ES-I3 (cell line): Measurements from ENCODE around the gene BTBD7.
A peak's percentile ranks its signal among the peaks of the same experiment; 100 is the strongest.
"Not testable (repeated sequence)": the region's sequence is repeated elsewhere in the genome, so short reads cannot be mapped to it uniquely, and the experiment has no call there.

Experiments used
- H3K36me3 ChIP-seq: 2 replicates; pipeline ENCODE4 v1.6.1; 2013; ENCODE audit warnings: mild to moderate bottlenecking, low read length, control low read depth, moderate library complexity; ENCODE audit not compliant: insufficient read depth
- H3K4me1 ChIP-seq: 2 replicates; pipeline ENCODE4 v1.6.1; 2013; ENCODE audit warnings: mild to moderate bottlenecking, control low read depth, low read length; ENCODE audit not compliant: insufficient read depth
- H3K9ac ChIP-seq: 2 replicates; pipeline ENCODE4 v1.6.1; 2013; ENCODE audit warnings: low read depth, mild to moderate bottlenecking, low read length, moderate library complexity
- H3K9me3 ChIP-seq: 2 replicates; pipeline ENCODE4 v1.6.1; 2013; ENCODE audit warnings: mild to moderate bottlenecking, low read length, moderate library complexity; ENCODE audit not compliant: control insufficient read depth, insufficient read depth

The BTBD7 gene, protein sequence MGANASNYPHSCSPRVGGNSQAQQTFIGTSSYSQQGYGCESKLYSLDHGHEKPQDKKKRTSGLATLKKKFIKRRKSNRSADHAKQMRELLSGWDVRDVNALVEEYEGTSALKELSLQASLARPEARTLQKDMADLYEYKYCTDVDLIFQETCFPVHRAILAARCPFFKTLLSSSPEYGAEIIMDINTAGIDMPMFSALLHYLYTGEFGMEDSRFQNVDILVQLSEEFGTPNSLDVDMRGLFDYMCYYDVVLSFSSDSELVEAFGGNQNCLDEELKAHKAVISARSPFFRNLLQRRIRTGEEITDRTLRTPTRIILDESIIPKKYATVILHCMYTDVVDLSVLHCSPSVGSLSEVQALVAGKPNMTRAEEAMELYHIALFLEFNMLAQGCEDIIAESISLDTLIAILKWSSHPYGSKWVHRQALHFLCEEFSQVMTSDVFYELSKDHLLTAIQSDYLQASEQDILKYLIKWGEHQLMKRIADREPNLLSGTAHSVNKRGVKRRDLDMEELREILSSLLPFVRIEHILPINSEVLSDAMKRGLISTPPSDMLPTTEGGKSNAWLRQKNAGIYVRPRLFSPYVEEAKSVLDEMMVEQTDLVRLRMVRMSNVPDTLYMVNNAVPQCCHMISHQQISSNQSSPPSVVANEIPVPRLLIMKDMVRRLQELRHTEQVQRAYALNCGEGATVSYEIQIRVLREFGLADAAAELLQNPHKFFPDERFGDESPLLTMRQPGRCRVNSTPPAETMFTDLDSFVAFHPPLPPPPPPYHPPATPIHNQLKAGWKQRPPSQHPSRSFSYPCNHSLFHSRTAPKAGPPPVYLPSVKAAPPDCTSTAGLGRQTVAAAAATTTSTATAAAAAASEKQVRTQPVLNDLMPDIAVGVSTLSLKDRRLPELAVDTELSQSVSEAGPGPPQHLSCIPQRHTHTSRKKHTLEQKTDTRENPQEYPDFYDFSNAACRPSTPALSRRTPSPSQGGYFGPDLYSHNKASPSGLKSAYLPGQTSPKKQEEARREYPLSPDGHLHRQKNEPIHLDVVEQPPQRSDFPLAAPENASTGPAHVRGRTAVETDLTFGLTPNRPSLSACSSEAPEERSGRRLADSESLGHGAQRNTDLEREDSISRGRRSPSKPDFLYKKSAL

DNA sequence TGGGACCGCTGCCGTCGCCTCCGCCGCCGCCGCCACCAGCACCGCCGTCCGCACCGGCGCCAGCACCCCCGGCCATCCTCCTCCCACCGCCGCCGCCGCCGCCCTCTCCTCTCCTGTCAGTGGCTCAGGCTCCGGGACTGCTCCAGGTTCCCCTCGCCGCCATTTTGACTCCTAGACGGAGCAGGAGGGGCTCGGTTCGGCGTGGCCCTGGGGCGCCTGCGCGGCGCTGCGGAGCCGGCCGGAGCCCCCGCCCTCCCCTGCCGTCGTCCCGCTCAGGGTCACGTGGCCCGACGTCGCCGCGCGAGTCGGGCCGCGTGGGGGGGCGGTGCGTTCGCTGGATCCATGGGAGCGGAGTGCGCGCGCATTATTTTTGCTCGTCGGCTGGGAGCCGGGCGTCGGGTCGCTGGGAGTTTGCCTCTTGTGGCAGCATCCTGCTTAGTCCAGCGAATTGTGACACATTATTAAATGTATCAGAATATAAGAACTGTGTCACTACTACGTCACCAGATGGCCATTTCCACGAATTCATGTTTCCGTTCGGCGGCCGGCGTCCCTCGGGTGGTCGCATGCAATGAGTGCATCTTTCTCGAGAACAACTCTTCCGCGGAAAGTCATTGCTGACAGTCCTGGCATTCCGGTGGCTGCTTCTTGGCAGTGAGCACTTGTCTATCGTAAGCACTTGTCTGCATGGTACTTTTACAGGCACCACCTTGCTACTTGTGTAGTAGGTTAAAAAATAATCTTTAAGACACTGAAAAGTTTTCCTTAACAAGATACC lies at the start of gene BTBD7:
Gene BTBD7 (minus strand): TSS at position 184 of the 778 bp plus-strand sequence. CDS start 36,985 bp downstream, outside the sequence.
- peaks cover 15% of the 10 kb centered on the region for H3K4me1 ChIP-seq
- H3K9ac ChIP-seq, result peak within 1 kb of the TSS; percentile 60
- no peaks in the 10 kb centered on the region; the same call in none of the 2 replicates for H3K36me3 ChIP-seq
- H3K9me3 ChIP-seq, result peaks cover 3% of the 10 kb centered on the region; the same call in 1 of the 2 replicates

DNA sequence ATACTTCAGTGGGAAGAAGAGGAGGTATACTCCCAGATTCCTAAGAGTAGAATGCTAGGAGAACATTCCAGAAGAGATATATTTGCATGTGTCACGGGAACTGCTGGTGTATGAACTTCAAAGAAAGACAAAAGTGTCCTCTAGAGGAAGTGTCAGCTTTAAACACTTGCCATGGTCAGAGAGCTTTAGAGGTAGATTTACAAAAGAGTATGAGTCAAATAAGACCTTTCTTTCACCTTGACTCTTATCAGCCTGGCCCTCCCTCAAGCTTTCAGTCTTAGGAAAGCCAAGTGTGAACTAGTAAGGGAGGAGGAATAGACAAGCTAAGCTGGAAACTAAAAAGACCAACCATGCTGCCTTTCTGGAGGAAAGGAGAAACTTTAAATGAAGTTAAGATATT lies 48.8 kb upstream of the BTBD7 start:
- no peaks in the 10 kb centered on the region for H3K9me3 ChIP-seq
- H3K4me1 ChIP-seq, result no peaks in the 10 kb centered on the region
- H3K9ac ChIP-seq, result no peak overlapping the region

DNA sequence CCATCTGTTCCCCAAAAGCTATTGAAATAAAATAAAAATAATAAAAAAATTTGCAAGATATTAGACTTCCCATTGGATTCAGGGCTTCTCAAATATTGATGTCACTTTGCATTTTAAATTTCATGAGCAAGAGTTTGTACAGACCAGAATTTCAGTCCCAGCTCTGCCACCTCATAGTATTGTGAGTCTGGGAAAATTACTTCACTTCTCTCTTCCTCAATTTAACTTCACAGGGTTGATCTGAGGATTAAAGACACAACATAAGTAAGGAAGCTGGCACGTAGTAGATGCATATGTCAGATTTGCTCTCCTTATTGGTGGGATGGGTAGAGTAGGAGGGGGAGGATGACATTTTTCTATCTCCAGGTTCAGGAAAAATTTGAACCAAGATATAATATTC lies 47.0 kb upstream of the BTBD7 start:
- no peaks in the 10 kb centered on the region for H3K36me3 ChIP-seq
- H3K9ac ChIP-seq, result no peak overlapping the region
- H3K4me1 ChIP-seq, result no peaks in the 10 kb centered on the region
- no peaks in the 10 kb centered on the region for H3K9me3 ChIP-seq

More for the DNA sequence above, 48.8 kb upstream of the BTBD7 start:
- no peaks in the 10 kb centered on the region for H3K36me3 ChIP-seq

DNA sequence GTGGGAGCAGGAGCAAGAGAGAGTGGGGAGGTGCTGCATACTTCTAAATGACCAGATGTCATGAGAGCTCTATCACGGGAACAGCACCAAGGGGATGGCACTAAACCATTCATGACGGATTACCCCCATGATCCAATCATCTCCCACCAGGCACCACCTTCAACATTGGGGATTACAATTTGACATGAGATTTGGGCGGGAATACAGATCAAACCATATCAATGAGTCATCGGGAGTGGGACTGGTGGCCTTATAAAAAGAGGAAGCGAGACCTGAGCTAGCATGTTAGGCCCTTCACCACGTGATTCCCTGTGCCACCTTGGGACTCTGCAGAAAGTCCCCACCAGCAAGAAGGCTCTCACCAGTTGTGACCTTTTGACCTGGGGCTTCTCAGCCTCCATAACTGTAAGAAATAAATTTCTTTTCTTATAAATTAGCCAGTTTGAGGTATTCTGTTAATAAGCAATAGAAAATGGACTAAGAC lies 42.9 kb upstream of the BTBD7 start:
- no peaks in the 10 kb centered on the region; the same call in 1 of the 2 replicates for H3K9me3 ChIP-seq
- H3K9ac ChIP-seq, result no peak overlapping the region
- H3K4me1 ChIP-seq, result no peaks in the 10 kb centered on the region
- H3K36me3 ChIP-seq, result no peaks in the 10 kb centered on the region

DNA sequence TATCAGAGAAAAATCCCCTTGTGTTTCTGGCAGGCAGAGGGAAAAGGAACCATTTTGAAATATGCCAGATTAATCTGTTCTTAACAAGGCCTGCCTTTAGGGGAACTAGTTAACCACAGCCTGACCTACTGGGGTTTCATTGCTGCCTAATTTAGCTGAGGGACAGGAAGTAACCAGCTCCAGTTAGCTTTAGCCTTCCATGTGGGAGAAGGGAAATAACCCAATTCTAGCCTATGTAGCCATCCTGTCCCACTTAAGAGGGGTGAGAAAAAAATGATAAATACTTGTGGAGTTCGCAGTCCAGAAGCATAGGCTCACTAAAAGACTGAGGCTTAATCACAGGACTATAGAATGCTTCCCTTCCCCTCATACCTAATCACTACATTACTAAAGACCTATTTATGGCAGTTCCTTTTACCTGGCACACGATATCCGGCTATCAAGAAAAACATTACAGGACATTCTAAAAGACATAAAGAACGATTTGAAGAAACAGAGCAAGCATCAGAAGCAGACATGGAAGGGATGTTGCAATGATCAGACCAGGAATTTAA lies 37.0 kb upstream of the BTBD7 start:
- no peaks in the 10 kb centered on the region for H3K4me1 ChIP-seq
- H3K9ac ChIP-seq, result no peak overlapping the region
- no peaks in the 10 kb centered on the region for H3K36me3 ChIP-seq
- no peaks in the 10 kb centered on the region; the same call in 1 of the 2 replicates for H3K9me3 ChIP-seq

DNA sequence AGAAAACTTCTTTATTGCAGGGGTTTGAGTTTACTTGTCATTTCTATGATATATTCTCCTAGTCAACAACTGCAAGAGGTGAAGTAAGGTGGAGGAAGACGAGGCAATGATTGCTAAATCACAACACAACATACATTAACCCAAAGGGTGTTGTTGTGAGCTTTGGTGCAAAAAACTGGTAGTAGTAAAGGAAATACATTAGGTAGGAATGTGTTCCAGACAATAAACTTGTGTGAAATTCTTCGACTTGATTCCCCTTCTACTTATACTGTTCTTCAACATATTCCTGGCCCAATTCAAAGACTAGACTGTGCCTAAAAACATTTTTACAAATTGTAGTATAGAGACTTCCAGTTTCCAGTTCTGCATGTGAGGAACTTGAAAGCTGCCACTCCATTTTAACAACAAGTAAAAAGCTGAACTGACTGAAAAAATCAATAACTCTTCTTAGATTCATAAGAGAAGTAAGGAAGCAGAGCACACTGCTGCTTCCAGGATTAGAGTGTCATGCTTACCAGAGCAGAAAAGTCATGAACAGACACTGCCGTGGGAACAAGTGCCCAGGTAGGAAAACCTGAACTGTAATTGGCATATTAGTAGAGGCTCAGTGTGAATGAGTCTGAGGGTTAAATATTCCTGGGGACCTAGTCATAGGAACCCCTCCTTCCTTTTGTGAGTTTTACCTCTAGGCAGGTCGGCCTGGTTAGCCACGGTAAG lies 36.3 kb upstream of the BTBD7 start:
- no peak overlapping the region for H3K9ac ChIP-seq
- H3K9me3 ChIP-seq, result no peaks in the 10 kb centered on the region; the same call in 1 of the 2 replicates
- no peaks in the 10 kb centered on the region for H3K4me1 ChIP-seq
- H3K36me3 ChIP-seq, result no peaks in the 10 kb centered on the region

DNA sequence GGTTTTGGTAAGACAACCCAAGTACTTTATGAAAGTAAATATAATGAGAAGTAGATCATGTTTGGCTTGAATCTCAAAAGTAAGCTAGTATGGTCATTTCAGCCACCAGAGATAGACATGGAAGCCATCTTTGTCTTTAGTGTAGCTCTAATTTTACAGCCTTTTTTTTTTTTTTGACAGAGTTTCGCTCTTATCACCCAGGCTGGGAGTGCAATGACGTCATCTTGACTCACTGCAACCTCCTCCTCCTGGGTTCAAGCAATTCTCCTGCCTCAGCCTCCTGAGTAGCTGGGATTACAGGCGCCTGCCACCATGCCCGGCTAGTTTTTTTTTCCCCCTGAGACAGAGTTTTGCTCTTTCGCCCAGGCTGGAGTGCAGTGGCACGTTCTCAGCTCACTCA lies 22.0 kb upstream of the BTBD7 start:
- H3K36me3 ChIP-seq, H3K9ac ChIP-seq, H3K4me1 ChIP-seq, H3K9me3 ChIP-seq: not testable (repeated sequence)

DNA sequence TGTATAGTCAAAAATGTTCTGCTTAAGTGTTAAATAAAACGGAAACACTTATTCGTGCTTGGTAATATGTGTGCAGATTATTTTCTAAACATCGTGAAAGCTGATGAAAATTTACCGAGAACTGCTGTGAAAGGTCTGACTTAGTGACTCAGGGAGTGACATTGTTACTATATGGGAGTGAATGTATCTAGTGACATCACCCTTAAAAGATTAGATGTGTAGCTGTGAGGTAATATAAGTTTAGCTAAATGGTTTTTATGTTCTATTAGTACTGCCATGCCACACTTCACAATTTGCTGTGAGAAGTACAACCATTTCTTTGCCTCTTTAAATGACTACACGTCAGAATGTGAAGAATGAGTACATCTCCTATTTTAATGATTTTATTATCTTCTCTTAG lies 15.5 kb upstream of the BTBD7 start:
- H3K36me3 ChIP-seq, result no peaks in the 10 kb centered on the region
- no peaks in the 10 kb centered on the region; the same call in 1 of the 2 replicates for H3K9me3 ChIP-seq
- H3K4me1 ChIP-seq, result peaks cover 7% of the 10 kb centered on the region; the same call in 1 of the 2 replicates
- no peak overlapping the region for H3K9ac ChIP-seq

DNA sequence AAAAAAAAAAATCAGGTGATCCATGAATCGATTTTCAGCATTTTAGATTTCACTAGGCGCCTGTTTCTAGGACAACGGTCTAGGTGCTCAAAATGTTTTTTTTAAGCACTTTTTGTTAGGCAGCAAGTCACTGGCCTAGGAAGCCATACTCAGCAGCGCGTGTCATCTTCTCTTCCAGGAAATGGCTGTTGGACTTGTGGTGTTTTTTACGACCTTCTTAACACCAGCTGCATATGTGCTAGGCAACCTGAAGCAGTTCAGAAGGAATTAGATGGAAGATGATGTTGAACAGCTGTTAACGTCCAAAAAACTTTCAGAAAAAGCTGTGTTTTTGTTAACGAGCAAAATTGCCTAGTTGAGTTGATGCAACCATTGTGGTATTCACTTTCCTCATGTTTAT lies 15.0 kb upstream of the BTBD7 start:
- Histone ChIP-seq H3K4me1 (peaks cover 7% of the 10 kb centered on the region; the same call in 1 of the 2 replicates), H3K9me3 (peaks cover under 1% of the 10 kb centered on the region; the same call in 1 of the 2 replicates)

DNA sequence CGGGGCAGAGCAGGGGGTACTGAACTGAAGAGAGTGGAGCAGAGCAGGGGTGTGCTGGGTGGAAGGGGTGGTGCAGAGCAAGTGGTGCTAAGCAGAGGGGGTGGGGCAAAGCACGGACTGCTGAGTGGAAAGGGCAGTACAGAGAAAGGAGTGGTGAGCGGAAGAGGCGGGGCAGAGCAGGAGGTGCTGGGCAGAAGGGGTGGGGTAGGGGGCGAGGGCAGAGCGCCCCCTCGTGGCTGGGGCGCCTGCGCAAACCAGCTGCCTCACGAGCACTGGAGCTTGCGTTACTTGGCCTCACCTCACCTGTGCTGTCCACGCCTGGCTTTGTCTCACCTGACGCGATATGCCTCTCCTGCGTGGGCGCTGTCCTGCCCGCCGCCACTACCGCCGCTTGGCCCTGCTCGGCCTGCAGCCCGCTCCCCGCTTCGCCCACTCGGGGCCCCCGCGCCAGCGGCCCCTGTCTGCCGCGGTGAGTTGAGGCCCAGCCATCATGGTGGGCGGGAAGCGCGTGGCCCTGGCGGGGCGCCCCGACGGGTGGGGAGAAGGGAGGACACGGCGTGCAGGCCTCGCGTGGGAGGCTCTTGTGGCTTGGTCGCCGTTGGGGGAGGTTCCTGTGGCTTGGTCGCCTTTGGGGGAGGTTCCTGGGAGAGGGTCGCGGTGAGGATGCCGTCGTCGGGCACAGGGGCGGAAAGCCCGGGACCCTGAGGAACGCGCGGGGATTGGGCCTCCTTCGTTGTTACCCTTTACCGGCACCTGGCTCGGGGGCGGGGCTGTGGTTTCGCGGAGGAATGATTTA lies 14.3 kb upstream of the BTBD7 start, which contains the start of gene COX8C:
Gene COX8C (plus strand): TSS at position 257 of the 796 bp plus-strand sequence. CDS start 87 bp downstream, at position 344.
- Histone ChIP-seq H3K9me3 (peaks cover 7% of the 10 kb centered on the region), H3K4me1 (peaks cover 7% of the 10 kb centered on the region; the same call in 1 of the 2 replicates), H3K9ac (no peak within 1 kb of the TSS), H3K36me3 (no peaks in the 10 kb centered on the region)

More for the DNA sequence above, 15.0 kb upstream of the BTBD7 start:
- Histone ChIP-seq H3K36me3 (no peaks in the 10 kb centered on the region), H3K9ac (no peak overlapping the region)

DNA sequence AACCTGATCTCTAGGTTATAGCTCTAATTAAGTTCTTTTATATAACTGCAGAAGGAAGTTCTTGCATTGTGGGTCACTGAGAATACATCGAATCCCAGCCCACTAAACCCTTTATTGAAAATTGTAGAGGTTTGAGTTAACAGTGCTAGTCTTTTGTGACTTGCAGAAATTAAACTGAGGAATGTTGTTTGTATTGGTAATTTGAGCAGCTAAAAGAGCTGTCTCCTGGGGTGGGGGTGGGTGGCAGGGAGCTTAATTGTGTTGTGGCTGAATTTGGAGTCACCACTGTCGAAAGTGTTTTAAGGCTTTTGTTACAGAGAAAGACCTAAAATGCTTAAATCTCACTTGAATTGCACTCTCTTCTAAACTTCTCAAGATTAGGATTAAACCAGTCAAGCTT lies 11.0 kb upstream of the BTBD7 start:
- Histone ChIP-seq H3K4me1 (peaks cover 7% of the 10 kb centered on the region; the same call in 1 of the 2 replicates), H3K36me3 (no peaks in the 10 kb centered on the region), H3K9ac (no peak overlapping the region), H3K9me3 (peaks cover 15% of the 10 kb centered on the region)

DNA sequence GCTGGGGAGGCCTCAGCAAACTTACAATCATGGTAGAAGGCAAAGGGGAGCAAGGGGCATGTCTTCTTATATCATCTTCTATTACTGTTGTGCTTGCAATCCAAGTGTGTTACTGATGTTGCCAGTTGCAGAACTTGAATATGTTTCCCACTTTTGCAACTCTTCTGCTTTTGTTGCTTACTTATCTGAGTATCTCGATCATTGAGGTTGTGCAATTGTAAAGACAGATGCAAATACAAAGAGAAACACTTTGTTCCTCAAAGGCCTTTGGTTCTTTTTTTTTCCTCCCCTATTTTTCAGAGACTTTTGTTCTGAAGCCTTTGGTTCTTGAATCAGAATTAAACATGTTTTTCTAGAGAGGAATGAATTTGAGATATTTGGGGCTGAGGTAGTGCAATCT lies 10.4 kb upstream of the BTBD7 start:
- Histone ChIP-seq H3K9ac (no peak overlapping the region), H3K9me3 (peaks cover 15% of the 10 kb centered on the region), H3K36me3 (no peaks in the 10 kb centered on the region), H3K4me1 (peaks cover 7% of the 10 kb centered on the region; the same call in 1 of the 2 replicates)
